SH-SY5Y (cell line): Measurements from ENCODE around the gene RTF2.

Source experiments
- GATA2 ChIP-seq: IDR thresholded peaks from 2 replicates; pipeline ENCODE4 v1.6.1; 2011; ENCODE audit warnings: mild to moderate bottlenecking, low read depth, low read length
- GATA3 ChIP-seq: IDR thresholded peaks from 2 replicates; pipeline ENCODE4 v1.6.1; 2011; ENCODE audit warnings: low read depth, mild to moderate bottlenecking, low read length, moderate library complexity

GRCh38 chr20:56463428-56463827 lies 5.0 kb upstream of the RTF2 start:
- TF ChIP-seq GATA2 = no peak
- TF ChIP-seq GATA3 = no peak
